Activated CD4-positive, alpha-beta T cell treated with anti-CD3 and anti-CD28 coated beads for 24 hours (primary cell): ENCODE measurements around the gene HARS1.
"Not testable (repeated sequence)": the region's sequence is repeated elsewhere in the genome, so short reads cannot be mapped to it uniquely, and the experiment has no call there.

ENCODE experiments used
- DNase-seq, 2 donors: peaks; one replicate each; pipeline ENCODE4 v3.0.0-alpha.2; 2020; ENCODE audit warnings: low read depth in 2 of 2

The HARS1 gene

DNA sequence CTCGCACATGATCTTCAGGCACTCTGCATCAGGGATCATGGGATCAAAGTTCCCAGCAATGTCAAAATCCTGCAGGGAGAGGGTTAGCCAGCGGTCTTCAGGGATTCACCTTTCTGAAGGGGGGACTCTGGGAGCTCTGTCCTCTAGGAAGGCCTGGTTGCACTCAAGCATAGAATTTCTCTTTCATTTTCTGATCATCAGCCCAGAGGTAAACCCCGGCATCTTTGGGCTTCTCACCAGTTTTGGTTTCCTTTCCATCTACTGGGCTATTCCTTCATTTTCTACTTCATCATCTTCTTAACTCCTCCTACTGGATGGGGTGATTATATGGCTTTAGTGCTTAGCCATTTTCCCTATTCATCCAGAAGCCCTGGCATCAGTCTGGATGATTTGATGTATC lies 13.2 kb downstream of the HARS1 start:
- DNase-seq, result no peak

DNA sequence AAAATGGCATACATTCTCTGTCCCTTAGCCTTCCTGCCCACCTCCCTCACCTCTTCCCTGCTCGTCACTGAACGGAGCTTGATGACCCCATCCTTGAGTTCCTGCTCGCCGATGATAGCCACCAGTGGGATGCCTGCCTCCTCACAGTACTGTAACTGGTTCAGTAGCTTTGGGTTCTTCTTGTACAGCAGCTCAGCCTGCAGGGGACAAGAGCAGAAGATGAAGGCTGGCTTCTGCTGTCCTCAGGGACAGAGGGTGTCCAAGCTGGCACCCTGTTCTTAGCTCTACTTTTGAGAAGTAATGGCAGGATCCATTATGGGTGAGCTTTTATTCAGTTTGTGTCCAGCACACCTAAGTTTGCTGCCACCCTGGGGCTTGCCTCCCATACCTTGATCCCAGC lies 16.5 kb downstream of the HARS1 start:
- DNase-seq, result no peak

DNA sequence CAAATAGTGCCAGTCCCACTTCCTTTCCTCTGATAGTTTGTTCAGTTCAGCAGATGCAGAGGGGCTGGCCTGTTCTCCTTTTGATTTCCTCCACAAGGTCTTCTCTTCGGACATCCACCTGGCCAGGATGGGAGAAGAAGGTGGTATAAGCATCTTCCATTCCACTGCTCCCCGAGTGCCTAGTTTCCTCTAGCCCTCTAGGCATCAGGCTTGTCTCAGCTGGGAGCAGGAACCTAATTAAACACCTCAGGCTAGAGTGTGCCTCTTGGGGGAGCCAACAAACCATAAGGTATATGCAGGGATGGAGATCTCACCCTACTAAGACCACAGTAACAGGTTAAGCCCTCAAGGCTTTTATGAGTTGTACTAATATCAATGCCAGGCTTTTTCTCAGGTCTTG lies 17.0 kb downstream of the HARS1 start:
- DNase-seq, result no peak

DNA sequence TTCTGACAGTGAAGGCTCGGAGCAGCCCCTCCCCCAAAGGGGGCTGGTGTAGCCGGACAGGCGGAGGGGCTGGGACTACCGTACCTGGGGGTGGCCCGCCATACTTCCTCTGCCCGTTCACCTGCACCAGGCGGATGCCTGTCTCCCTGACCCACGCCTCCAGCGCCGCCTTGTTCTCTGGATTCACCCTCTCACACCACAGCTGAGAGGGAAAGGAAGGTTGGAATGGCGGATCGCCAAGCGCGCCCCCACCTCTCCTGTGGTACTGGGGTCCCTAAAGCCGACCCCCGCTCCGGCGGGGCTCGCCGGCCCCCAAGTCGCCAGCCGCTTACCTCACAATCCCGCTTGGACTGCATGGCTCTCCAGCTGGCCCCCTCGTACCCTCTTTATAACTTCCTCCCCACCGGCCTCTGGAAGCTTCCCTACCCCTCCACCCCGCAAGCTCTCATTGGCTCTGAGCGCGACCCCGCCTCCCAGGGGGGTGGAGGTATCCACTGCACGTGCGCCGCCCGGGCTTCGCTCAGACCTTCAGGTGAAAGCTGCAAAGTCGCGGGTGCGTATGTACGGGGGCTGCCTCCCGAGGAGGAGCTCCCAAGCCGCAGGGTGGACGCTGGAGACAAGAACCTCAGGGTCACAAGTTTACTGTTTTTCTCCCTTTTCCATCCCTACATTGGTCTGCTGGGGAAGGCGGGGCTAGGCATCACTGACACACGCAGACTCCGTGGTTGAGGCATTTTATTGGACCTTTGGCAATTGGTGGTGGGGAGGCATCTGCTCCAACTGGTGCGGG lies 17.8 kb downstream of the HARS1 start, which contains the start of gene DND1:
TSS of gene DND1 (minus strand) at position 390 of the 790 bp plus-strand sequence. CDS start at position 356, 34 bp downstream.
- DNase-seq, result no peak

DNA sequence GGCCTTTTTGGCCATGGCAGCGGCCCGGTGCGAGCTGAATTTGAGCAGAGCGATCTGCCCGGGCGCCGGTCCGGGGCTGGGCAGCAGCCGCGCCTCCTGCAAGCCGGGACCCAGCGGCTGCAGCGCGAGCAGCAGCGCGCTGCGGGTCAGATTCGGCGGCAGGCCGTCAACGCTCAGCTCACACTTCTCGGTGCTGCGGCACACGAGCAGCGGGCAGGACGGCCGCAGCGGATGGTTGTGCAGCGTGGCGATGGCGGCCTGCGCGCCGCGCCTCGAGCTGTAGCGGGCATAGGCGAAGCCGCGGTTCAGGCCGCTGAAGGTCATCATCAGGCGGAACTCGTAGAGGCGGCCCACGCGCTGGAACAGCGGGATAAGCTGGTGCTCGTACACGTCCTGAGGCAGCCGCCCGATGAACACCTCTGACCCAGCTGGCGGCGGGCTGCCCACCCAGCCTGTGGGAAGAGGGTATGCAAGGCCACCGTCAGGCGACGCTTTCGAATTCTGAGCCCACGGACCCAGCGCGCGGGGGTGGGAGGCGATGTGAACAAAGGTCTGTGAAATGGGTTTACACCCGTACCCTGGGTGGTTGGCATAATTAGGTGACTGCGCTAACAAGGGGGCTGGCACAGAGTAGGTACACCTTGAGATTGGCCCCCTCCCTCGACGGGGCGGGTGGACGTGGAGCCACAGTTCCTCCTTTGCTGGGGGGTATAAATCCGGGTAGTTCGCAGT lies 18.5 kb downstream of the HARS1 start:
- no peak for DNase-seq

DNA sequence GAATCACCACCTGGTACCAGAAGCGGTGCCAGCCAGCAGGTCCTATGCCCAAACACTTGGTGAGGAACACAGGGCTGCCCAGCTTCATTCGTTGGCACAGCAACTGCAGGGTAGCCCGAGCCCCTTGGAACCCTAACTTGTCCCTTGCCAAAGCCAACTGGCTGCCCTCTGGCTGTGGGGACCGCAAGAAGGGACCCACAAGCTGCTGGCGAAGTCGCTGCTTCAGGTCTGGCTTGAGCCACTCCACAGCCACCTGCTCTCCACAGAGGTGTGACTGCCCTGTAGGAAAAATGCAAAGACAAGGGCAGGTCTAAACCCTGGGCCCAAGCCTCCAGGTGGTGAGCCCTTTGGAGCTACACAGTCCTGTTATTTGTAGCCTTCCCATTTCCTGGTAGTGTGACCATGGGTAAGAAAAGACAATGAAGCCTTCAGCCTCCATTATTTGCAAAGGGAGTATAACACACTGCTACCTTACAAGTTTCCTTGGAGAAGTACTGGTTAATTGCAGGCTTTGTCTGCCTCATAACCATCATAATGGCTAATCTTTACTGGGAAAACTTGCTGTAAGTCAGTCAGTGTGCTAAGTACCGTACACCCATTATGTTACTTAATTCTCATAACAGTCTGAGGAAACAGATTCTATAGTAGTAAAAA lies 19.6 kb downstream of the HARS1 start:
- DNase-seq, result no peak

DNA sequence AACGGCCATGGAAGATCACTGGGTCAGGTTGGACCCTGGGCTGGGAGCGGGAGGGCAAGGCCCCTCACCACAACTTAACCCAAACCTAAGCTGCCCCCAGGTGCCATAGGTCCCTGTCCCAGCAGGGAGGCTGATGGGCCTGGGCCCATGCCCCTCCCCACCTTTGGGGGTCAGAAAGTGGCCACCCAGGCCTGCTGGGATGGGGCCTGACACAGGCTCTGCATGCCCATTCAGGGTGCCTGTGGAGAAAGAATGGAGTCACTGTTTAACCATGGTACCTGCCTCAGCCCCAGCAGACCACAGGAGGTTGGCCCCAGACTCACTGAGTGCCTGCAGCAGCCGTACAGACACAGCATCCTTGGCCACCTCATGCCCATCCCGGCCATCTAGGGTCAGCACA lies 20.1 kb downstream of the HARS1 start:
- not testable (repeated sequence) for DNase-seq

DNA sequence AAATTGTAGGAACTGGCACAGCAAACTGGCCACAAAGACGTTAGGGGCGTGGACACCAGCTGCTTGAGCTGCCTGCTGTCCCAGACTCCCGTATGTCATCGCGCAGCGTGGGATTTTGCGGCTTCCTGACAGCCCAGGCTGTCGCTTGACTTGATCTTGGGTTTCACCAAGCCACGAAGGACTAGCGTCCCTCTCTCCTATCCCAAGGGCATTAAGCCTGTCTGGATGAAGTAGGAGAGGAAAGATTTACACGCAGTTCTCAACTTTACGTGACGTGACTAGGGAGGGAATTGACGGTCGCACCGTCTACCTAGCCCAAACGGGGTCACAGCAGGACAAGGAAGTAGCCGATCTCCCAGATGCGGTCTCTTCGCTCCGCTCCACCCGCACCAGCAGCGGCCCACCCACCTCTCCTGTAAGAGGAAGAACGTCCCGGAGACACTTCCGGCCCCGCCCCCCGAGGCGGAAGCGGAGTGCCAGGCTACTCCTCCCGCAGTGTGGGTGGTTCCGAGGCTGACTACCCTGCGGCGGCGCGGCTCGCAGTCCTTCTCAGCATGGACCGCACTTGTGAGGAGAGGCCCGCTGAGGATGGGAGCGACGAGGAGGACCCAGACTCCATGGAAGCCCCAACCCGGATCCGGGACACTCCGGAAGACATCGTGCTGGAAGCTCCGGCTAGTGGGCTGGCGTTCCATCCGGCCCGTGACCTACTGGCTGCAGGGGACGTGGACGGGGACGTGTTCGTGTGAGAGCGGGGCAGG lies 26.6 kb downstream of the HARS1 start, which contains the start of gene WDR55:
TSS of gene WDR55 (plus strand) at position 546 of the 761 bp plus-strand sequence. CDS start at position 555, 9 bp downstream.
- peak; percentile 95 to 96 for DNase-seq

DNA sequence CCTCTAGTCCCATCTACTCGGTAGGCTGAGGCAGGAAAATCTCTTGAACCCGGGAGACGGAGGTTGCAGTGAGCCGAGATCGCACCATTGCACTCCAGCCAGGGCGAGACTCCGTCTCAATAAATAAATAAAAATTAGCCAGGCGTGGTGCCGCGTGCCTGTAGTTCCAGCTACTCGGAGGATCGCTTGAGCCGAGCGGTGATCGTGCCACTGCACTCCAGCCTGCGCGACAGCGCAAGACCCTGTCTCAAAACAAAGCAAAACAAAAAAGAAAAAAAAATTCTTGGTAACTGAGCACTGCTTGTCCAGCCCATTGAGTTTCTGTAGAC lies 27.2 kb downstream of the HARS1 start:
- no peak for DNase-seq

DNA sequence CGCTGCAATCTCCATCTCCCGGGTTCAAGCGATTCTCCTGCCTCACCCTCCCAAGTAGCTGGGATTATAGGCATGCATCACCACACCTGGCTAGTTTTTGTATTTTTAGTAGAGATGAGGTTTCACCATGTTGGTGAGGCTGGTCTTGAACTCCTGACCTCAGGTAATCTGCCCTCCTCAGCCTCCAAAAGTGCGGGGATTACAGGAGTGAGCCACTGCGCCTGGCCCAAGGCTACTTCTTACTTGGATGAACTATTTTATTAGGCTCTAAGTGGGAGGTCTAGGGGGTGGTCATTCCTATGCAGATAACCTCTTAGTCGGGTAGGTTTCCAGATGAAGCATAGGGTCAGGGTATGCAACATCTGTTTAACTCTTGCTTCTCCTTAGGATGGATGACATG lies 30.8 kb downstream of the HARS1 start:
- DNase-seq, result not testable (repeated sequence)

DNA sequence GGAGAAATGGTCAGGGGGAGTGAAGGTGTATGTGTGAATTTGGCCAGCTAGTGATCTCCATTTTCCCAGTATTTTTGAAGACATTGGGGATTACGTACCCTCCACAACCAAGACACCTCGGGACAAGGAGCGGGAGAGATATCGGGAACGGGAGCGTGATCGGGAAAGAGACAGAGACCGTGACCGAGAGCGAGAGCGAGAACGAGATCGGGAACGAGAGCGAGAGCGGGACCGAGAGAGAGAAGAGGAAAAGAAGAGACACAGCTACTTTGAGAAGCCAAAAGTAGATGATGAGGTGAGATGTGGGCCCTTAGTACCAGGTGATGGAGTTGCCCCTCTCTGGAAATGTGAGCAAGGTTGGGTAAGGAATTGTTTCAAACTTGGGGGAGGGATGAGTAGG lies 32.3 kb downstream of the HARS1 start:
- no peak for DNase-seq

DNA sequence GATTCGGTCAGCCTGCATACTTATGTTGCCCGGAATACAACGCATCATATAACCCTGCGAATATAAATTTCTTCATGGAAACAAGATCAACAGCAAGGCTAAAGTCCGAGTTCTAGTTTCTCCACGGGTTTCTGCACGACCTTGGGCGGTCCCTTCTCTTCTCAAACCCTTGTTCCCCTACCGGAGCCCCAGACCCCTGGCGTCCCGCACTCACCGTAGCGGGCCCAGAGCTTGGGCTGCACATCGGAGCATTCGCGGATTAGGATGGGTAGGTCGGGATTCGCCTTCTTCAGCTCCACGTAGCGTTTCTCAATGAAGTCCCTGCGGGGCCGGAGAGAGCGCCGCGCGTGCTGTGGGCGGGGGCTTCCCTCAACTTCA lies 44.1 kb downstream of the HARS1 start:
- DNase-seq, result no peak

DNA sequence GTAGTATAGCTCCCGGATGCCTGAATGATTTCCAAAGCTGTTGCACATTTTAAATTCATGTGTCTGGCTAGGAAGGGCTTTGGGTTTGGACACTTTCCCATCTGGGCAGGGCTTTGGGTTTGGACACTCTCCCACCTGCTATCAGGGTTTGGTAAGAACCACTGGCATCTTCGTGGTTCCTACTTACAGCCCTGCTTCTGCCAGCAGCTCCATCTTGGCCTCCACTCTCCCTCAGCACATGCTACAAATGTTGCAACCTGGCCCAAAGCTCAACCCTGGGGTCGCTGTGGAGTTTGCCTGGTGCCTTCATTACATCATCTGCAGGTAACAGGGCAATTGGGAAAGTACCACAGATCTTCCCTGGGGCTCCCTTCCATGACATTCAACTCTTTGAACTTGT lies 48.5 kb downstream of the HARS1 start:
- DNase-seq, result no peak

DNA sequence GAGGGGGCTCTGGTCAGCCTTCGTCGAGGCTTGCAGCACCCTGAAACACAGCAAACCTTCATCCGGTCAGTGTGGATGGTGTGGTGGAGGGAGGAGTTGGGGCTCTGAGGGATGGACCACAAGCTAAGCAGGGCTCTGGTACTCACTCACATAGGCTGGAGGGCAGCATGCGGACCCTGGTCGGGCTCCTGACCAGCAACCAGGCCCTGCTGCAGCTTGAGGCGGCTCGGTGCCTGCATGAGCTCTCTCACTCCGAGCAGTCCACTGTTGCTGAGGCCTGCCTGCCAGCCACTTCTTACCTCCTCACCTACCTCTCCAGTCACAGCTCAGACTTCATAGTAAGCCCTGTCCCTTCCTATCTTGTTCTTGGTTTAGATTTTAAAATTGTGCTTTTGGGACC lies 49.5 kb downstream of the HARS1 start:
- DNase-seq, result no peak

DNA sequence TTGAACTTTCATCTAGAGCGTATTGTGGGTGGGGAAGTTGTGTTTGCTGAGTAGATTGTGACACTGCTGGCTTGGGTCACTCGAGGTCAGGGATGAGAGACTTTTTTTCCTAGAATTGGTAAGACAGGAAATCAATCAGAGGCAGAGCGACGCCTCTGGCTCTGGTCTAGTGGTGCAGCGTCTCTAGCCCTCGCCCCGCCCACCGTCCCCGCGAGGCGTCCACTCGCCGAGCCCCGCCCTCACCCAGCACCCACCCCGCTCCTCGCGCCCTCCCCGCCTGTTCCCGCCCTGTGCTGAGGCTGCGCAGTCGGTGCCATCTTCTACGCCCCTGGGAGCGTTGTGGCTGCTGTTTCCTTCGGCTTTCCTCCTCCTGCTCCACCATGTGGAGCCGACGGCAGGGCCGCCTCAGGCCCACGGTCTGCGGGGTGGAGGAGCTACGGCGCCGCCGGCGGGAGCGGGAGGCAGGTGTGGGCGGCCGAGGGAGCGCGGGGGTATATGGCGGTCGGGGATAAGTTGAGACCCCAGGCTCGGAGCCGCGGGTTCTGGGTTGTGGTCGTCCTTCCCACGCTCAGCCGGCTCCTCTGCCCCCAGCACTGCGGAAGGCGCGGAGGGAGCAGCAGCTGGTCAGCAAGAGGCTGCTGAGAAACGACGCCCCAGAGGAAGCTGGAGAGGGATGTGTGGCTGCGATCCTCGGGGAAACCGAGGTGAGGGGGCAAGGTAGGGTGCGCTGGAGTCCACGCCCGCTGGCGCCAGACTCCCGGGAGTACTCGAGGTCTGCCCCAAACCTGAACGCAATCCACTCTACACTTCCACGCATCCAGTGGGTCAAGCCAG lies 51.8 kb downstream of the HARS1 start, which contains the start of gene TMCO6:
TSS of gene TMCO6 (plus strand) at position 304 of the 834 bp plus-strand sequence. CDS start at position 381, 77 bp downstream.
- DNase-seq, result peak; percentile 96 to 98

DNA sequence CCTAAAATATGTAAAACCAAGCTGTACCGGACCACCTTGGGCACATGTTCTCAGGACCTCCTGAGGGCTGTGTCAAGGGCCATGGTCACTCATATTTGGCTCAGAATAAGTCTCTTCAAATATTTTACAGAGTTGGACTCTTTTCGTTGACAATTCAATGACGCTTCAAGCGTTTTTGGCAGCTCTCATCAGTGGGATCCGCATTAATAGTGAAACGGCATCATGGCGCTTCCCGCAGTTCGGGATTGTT lies 52.3 kb downstream of the HARS1 start:
- not testable (repeated sequence) for DNase-seq

DNA sequence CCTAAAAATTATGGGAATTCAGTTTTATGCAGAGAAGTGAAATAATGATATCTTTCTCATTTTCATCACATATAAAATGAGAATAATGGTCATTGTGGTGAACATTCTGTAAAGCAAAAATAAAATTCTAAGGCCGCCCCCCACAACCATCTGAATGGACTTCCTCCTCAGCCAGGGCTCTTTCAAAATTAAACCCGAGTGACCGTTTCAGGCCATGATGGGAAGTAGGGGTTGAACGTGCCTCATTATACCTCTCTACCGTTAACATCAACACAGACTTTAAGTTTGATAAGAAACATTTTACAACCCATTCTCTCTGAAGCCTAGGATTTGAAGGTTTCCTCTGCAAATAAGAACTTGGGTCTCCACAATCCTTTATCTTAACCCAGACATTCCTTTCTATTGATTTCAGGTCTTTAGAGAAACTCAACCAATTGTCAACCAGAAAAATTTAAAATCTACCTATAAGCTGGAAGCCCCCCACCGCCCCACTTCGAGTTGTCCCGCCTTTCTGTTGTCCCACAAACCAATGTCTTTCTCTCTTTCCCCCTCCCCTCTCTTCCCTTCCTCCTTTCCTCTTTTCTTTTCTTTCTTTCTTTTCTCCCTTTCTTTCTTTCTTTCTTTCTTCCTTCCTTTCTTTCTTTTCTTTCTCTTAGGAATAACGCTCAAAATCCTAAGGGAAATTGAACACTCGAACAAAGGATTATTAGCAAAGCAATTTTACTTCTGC lies 53.6 kb downstream of the HARS1 start:
- no peak for DNase-seq

DNA sequence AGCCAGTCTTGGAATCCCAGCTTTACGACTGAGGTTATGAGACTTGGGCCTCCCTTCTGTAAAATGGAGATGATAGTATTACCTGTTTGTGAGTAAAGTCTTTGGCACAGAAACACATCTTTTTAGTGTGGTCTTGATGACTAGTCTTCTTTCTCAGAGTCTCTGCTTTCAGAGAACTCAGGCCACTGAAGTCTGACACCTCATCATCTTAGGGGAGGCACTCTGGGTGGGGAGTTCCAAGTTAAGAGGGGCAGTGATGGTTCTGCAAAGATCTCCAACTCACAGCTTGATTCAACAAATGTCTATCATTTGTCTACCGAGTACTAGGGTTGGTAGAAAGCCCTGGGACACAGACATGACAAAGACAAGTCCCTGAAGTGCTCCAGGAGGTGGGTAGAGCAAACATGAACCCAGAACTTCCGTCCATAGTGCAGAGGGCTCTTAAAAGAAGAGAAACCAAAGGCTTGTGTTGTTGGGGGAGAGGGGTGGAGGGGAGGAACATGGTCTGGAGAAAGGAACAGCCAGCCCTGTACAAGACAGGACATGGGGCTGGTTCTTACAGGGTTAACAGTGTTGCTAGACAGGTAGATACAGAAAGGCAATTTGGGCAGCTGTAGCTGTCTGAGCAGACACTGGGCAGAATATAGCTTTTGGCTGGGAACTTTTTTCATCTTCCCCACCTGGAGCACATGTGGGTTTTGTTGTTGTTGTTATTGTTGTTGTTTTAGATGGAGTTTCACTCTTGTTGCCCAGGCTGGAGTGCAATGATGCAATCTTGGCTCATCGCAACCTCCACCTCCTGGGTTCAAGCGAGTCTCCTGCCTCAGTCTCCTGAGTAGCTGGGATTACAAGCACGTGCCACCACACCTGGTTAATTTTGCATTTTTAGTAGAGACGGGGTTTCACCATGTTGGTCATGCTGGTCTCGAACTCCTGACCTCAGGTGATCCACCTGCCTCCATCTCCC lies 55.6 kb downstream of the HARS1 start:
- DNase-seq, result no peak

DNA sequence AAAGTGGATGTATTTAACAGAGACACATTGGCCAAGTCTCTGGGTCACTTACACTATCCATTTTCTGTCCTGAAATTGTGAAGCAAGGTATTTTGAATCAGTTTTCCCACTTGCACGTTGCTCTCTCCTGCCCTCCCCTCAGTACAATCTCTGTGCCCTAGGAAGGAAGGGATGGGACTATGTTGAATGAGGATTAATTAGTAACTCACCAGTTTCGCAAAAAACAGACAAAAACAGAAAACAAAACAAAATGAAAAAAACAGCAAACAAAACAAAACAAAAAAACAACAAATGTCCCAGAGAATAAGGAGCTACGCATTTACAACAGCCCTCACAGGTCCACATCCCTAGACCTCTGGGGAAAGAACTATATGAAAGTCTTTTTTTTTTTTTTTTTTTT lies 57.1 kb downstream of the HARS1 start:
- no peak for DNase-seq
